Activated T-cell treated with anti-CD3 and anti-CD28 coated beads, Interleukin-2, amount 50 U/mL, for 72 hours (primary cell): ENCODE data around the gene WDR5. TPM values are rescaled to one million over a fixed set of nuclear protein-coding genes. Genes with fewer than 3 reads are reported as not detected.

ENCODE experiments used
- ATAC-seq, 2 donors: fragments of 150-1000 bp; cut with Tn5 transposase; replicated peaks in 1 of 2; 2 replicates each; pipeline ENCODE4 v1.10.0; 2021; ENCODE audit warnings: moderate library complexity in 2 of 2, mild to moderate bottlenecking in 1 of 2
- DNase-seq, 2 donors: peaks; one replicate each; pipeline ENCODE4 v3.0.0; 2021 to 2022; ENCODE audit warnings: mixed read lengths in 1 of 2
- H3K27ac Mint-ChIP-seq: one replicate; pipeline ENCODE4 v1.8.0; 2022; ENCODE audit warnings: mild to moderate bottlenecking, moderate library complexity, mixed read lengths
- H3K27me3 Mint-ChIP-seq: one replicate; pipeline ENCODE4 v1.8.0; 2022; ENCODE audit warnings: low read depth, mixed read lengths
- H3K36me3 Mint-ChIP-seq, 2 donors: one replicate each; pipeline ENCODE4 v1.8.0; 2022; ENCODE audit warnings: mixed read lengths in 2 of 2, mild to moderate bottlenecking in 1 of 2; ENCODE audit not compliant: insufficient read depth in 2 of 2
- H3K4me1 Mint-ChIP-seq: one replicate; pipeline ENCODE4 v1.8.0; 2022; ENCODE audit warnings: low read depth, mixed read lengths
- H3K4me3 Mint-ChIP-seq, 2 donors: one replicate each; pipeline ENCODE4 v1.8.0; 2022; ENCODE audit warnings: mild to moderate bottlenecking in 2 of 2, mixed read lengths in 2 of 2, moderate library complexity in 2 of 2
- H3K9me3 Mint-ChIP-seq, 2 donors: one replicate each; pipeline ENCODE4 v1.8.0; 2022; ENCODE audit warnings: mixed read lengths in 2 of 2
- total RNA-seq, 2 donors: library from RNA; stranded (reverse); gene quantifications; one replicate each; pipeline ENCODE4 v1.2.3, GENCODE V29; 2022

WDR5 gene
- total RNA-seq, 2 donors from 2014 or later = 31.7 to 40.0 TPM

GRCh38 chr9:134125413-134126095 lies 10.3 kb upstream of the WDR5 start:
- Mint-ChIP-seq H3K27me3 (no peaks in the 10 kb centered on the region), H3K36me3 (no peaks in the 10 kb centered on the region), H3K4me1 (peaks cover 6% of the 10 kb centered on the region), H3K27ac (no peak overlapping the region), H3K9me3 (no peaks in the 10 kb centered on the region), H3K4me3 (no peak overlapping the region)
- DNase-seq = no peak
- ATAC-seq = no peak

- H3K27me3 Mint-ChIP-seq = no peaks in the 10 kb centered on the region
- no peaks in the 10 kb centered on the region for H3K9me3 Mint-ChIP-seq
- DNase-seq (no peak), ATAC-seq (no peak)
- no peaks in the 10 kb centered on the region for H3K36me3 Mint-ChIP-seq
- H3K4me3 Mint-ChIP-seq = no peak overlapping the region
- no peak overlapping the region for H3K27ac Mint-ChIP-seq
- H3K4me1 Mint-ChIP-seq = peaks cover 6% of the 10 kb centered on the region
Observed at GRCh38 chr9:134126373-134126772, 9.5 kb upstream of the WDR5 start.

- Mint-ChIP-seq H3K27ac (no peak overlapping the region), H3K36me3 (no peaks in the 10 kb centered on the region), H3K4me3 (no peak overlapping the region), H3K27me3 (no peaks in the 10 kb centered on the region), H3K9me3 (no peaks in the 10 kb centered on the region), H3K4me1 (peaks cover 6% of the 10 kb centered on the region)
- DNase-seq (no peak), ATAC-seq (no peak)
Observed at GRCh38 chr9:134127065-134127580, 8.8 kb upstream of the WDR5 start.

GRCh38 chr9:134127616-134128015 lies 8.3 kb upstream of the WDR5 start:
- no peak for ATAC-seq
- H3K9me3 Mint-ChIP-seq = no peaks in the 10 kb centered on the region

GRCh38 chr9:134128727-134129679 lies 6.9 kb upstream of the WDR5 start:
- ATAC-seq (no peak), DNase-seq (no peak)
- Mint-ChIP-seq H3K4me1 (peaks cover 5% of the 10 kb centered on the region), H3K4me3 (no peak overlapping the region), H3K27ac (no peak overlapping the region), H3K36me3 (no peaks in the 10 kb centered on the region), H3K27me3 (no peaks in the 10 kb centered on the region), H3K9me3 (no peaks in the 10 kb centered on the region)

More at GRCh38 chr9:134127616-134128015, 8.3 kb upstream of the WDR5 start:
- no peaks in the 10 kb centered on the region for H3K27me3 Mint-ChIP-seq
- H3K27ac Mint-ChIP-seq = no peak overlapping the region
- H3K4me3 Mint-ChIP-seq = no peak overlapping the region
- no peaks in the 10 kb centered on the region for H3K36me3 Mint-ChIP-seq
- H3K4me1 Mint-ChIP-seq = peaks cover 6% of the 10 kb centered on the region
- DNase-seq = no peak

GRCh38 chr9:134130503-134131375 lies 5.1 kb upstream of the WDR5 start:
- ATAC-seq (no peak), DNase-seq (no peak)
- no peaks in the 10 kb centered on the region for H3K27me3 Mint-ChIP-seq
- no peaks in the 10 kb centered on the region for H3K36me3 Mint-ChIP-seq
- peaks cover 17% of the 10 kb centered on the region for H3K4me1 Mint-ChIP-seq
- no peak overlapping the region for H3K4me3 Mint-ChIP-seq
- no peak overlapping the region for H3K27ac Mint-ChIP-seq
- H3K9me3 Mint-ChIP-seq = no peaks in the 10 kb centered on the region

GRCh38 chr9:134131471-134132207 lies 4.2 kb upstream of the WDR5 start:
- H3K4me3 Mint-ChIP-seq = no peak overlapping the region
- H3K27me3 Mint-ChIP-seq = no peaks in the 10 kb centered on the region
- DNase-seq (no peak), ATAC-seq (no peak)
- peaks cover 17% of the 10 kb centered on the region for H3K4me1 Mint-ChIP-seq
- H3K9me3 Mint-ChIP-seq = no peaks in the 10 kb centered on the region
- no peaks in the 10 kb centered on the region for H3K36me3 Mint-ChIP-seq
- no peak overlapping the region for H3K27ac Mint-ChIP-seq

- no peak overlapping the region for H3K4me3 Mint-ChIP-seq
- H3K27me3 Mint-ChIP-seq = no peaks in the 10 kb centered on the region
Observed at GRCh38 chr9:134132208-134132870, 3.5 kb upstream of the WDR5 start.

GRCh38 chr9:134134949-134135342 lies 936 bp upstream of the WDR5 start:
- Mint-ChIP-seq H3K36me3 (peaks cover 1 to 10% of the 10 kb centered on the region in 2 donors), H3K27ac (peak overlapping the region; percentile 95), H3K4me1 (peaks cover 39% of the 10 kb centered on the region), H3K27me3 (no peaks in the 10 kb centered on the region), H3K9me3 (no peaks in the 10 kb centered on the region), H3K4me3 (peak overlapping the region; percentile 94 to 98)
- no peak for ATAC-seq
- DNase-seq = no peak

More at GRCh38 chr9:134132208-134132870, 3.5 kb upstream of the WDR5 start:
- ATAC-seq (no peak), DNase-seq (no peak)
- Mint-ChIP-seq H3K9me3 (no peaks in the 10 kb centered on the region), H3K27ac (no peak overlapping the region), H3K4me1 (peaks cover 24% of the 10 kb centered on the region), H3K36me3 (no peaks in the 10 kb centered on the region)

GRCh38 chr9:134136118-134136995 lies 475 bp downstream of the WDR5 start:
- Mint-ChIP-seq H3K4me1 (peaks cover 39% of the 10 kb centered on the region), H3K4me3 (peak overlapping the region; percentile 96 to 97), H3K9me3 (no peaks in the 10 kb centered on the region), H3K27ac (peak overlapping the region; percentile 59), H3K36me3 (peaks cover 3 to 18% of the 10 kb centered on the region in 2 donors), H3K27me3 (no peaks in the 10 kb centered on the region)
- ATAC-seq = peak; percentile 13 to 22
- DNase-seq = peak; percentile 17 to 37

- H3K4me3 Mint-ChIP-seq = peak overlapping the region; percentile 96 to 97
- H3K4me1 Mint-ChIP-seq = peaks cover 39% of the 10 kb centered on the region
- ATAC-seq (no peak), DNase-seq (no peak)
- H3K27ac Mint-ChIP-seq = peak overlapping the region; percentile 33
- no peaks in the 10 kb centered on the region for H3K9me3 Mint-ChIP-seq
- no peaks in the 10 kb centered on the region for H3K27me3 Mint-ChIP-seq
- H3K36me3 Mint-ChIP-seq = peaks cover 5 to 24% of the 10 kb centered on the region in 2 donors
Observed at GRCh38 chr9:134136996-134137299, 1.1 kb downstream of the WDR5 start.
